ENCODE results near the gene SUFU.

SUFU gene

GRCh38 chr10:102632394-102633111 is 128.8 kb downstream of the SUFU start:
- no peak for DNase-seq (ENCODE audit: extremely low spot score)
- POLR2A ChIA-PET = interaction anchor here (1.1 to 1.3 kb wide), 2 partner anchors 10 to 11 kb away, joined by 4 to 7 read pairs; no protein-coding TSS in a partner anchor

GRCh38 chr10:102633287-102633686 is 129.5 kb downstream of the SUFU start:
- POLR2A ChIA-PET = no interaction called here
- no peak for DNase-seq (ENCODE audit: extremely low spot score)
- CTCF ChIA-PET = no interaction called here

More at GRCh38 chr10:102632394-102633111, 128.8 kb downstream of the SUFU start:
- CTCF ChIA-PET = no interaction called here
- no peak for TF ChIP-seq PKNOX1 (IDR thresholded peaks at IDR 0.05)
- TF ChIP-seq FOXK2 (IDR thresholded peaks at IDR 0.05) = no peak

GRCh38 chr10:102633848-102634247 is 130.1 kb downstream of the SUFU start:
- no peak for DNase-seq (ENCODE audit: extremely low spot score)
- ChIA-PET POLR2A (no interaction called here), CTCF (no interaction called here)
- TF ChIP-seq NFRKB (IDR thresholded peaks at IDR 0.05) = no peak
- no peak for TF ChIP-seq LEF1 (IDR thresholded peaks at IDR 0.05; ENCODE audit: borderline replicate concordance)
- TF ChIP-seq SUZ12 (IDR thresholded peaks at IDR 0.05) = no peak
- no peak for TF ChIP-seq CTBP1 (IDR thresholded peaks at IDR 0.05; ENCODE audit: borderline replicate concordance)
- no peak for TF ChIP-seq ELF4 (IDR thresholded peaks at IDR 0.05)
- no peak for TF ChIP-seq L3MBTL2 (conservative IDR thresholded peaks at IDR 0.05)
- no peak for TF ChIP-seq TARDBP (IDR thresholded peaks at IDR 0.05)
- no peak for TF ChIP-seq FOXM1 (IDR thresholded peaks at IDR 0.05; ENCODE audit: borderline replicate concordance)
- no peak for TF ChIP-seq ARNT (IDR thresholded peaks at IDR 0.05)
- TF ChIP-seq FOXA1 (IDR thresholded peaks at IDR 0.05) = no peak
- TF ChIP-seq FOXK2 (IDR thresholded peaks at IDR 0.05) = no peak
- TF ChIP-seq BHLHE40 (IDR thresholded peaks at IDR 0.05; ENCODE audit: borderline replicate concordance) = no peak
- TF ChIP-seq PKNOX1 (IDR thresholded peaks at IDR 0.05) = no peak
- no peak for TF ChIP-seq ZNF384 (IDR thresholded peaks at IDR 0.05)
- no peak for TF ChIP-seq SP1 (IDR thresholded peaks at IDR 0.05)
- no peak for TF ChIP-seq HDGF (IDR thresholded peaks at IDR 0.05; ENCODE audit: borderline replicate concordance)

More at GRCh38 chr10:102633287-102633686, 129.5 kb downstream of the SUFU start:
- TF ChIP-seq FOXK2 (IDR thresholded peaks at IDR 0.05) (no peak), ELF4 (IDR thresholded peaks at IDR 0.05) (no peak), HDGF (IDR thresholded peaks at IDR 0.05; ENCODE audit: borderline replicate concordance) (no peak), ARNT (IDR thresholded peaks at IDR 0.05) (no peak), L3MBTL2 (conservative IDR thresholded peaks at IDR 0.05) (no peak), CTBP1 (IDR thresholded peaks at IDR 0.05; ENCODE audit: borderline replicate concordance) (no peak), NFRKB (IDR thresholded peaks at IDR 0.05) (no peak), ZNF384 (IDR thresholded peaks at IDR 0.05) (no peak), TARDBP (IDR thresholded peaks at IDR 0.05) (no peak)

GRCh38 chr10:102634686-102635085 is 130.9 kb downstream of the SUFU start:
- DNase-seq (ENCODE audit: extremely low spot score) = no peak
- CTCF ChIA-PET = no interaction called here
- no peak for TF ChIP-seq FOXA1 (IDR thresholded peaks at IDR 0.05)
- no peak for TF ChIP-seq BHLHE40 (IDR thresholded peaks at IDR 0.05; ENCODE audit: borderline replicate concordance)
- no peak for TF ChIP-seq ARNT (IDR thresholded peaks at IDR 0.05)
- no peak for TF ChIP-seq CTBP1 (IDR thresholded peaks at IDR 0.05; ENCODE audit: borderline replicate concordance)
- TF ChIP-seq FOXM1 (IDR thresholded peaks at IDR 0.05; ENCODE audit: borderline replicate concordance) = no peak
- no peak for TF ChIP-seq L3MBTL2 (conservative IDR thresholded peaks at IDR 0.05)
- no peak for TF ChIP-seq PKNOX1 (IDR thresholded peaks at IDR 0.05)
- TF ChIP-seq FOXK2 (IDR thresholded peaks at IDR 0.05) = no peak
- TF ChIP-seq HDGF (IDR thresholded peaks at IDR 0.05; ENCODE audit: borderline replicate concordance) = no peak
- TF ChIP-seq SP1 (IDR thresholded peaks at IDR 0.05) = no peak
- TF ChIP-seq SUZ12 (IDR thresholded peaks at IDR 0.05) = no peak
- no peak for TF ChIP-seq LEF1 (IDR thresholded peaks at IDR 0.05; ENCODE audit: borderline replicate concordance)
- no peak for TF ChIP-seq ELF4 (IDR thresholded peaks at IDR 0.05)
- no peak for TF ChIP-seq ZNF384 (IDR thresholded peaks at IDR 0.05)
- no peak for TF ChIP-seq TARDBP (IDR thresholded peaks at IDR 0.05)
- TF ChIP-seq NFRKB (IDR thresholded peaks at IDR 0.05) = no peak
- POLR2A ChIA-PET = no interaction called here

GRCh38 chr10:102635377-102635776 is 131.6 kb downstream of the SUFU start:
- TF ChIP-seq TARDBP (IDR thresholded peaks at IDR 0.05) (no peak), SUZ12 (IDR thresholded peaks at IDR 0.05) (no peak), FOXK2 (IDR thresholded peaks at IDR 0.05) (no peak), FOXM1 (IDR thresholded peaks at IDR 0.05; ENCODE audit: borderline replicate concordance) (no peak)
- DNase-seq (ENCODE audit: extremely low spot score) = no peak
- CTCF ChIA-PET = no interaction called here
- POLR2A ChIA-PET = interaction anchor here (0.9 kb wide), 1 partner anchor 10 kb away, joined by 5 read pairs; the partner anchor contains the start of gene TRIM8

GRCh38 chr10:102639537-102639936 is 135.8 kb downstream of the SUFU start:
- ChIA-PET CTCF (no interaction called here), POLR2A (no interaction called here)
- DNase-seq (ENCODE audit: extremely low spot score) = no peak
- TF ChIP-seq ELF4 (IDR thresholded peaks at IDR 0.05) (no peak), HDGF (IDR thresholded peaks at IDR 0.05; ENCODE audit: borderline replicate concordance) (no peak), FOXA1 (IDR thresholded peaks at IDR 0.05) (no peak), SUZ12 (IDR thresholded peaks at IDR 0.05) (no peak), CTBP1 (IDR thresholded peaks at IDR 0.05; ENCODE audit: borderline replicate concordance) (no peak), NFRKB (IDR thresholded peaks at IDR 0.05) (no peak), L3MBTL2 (conservative IDR thresholded peaks at IDR 0.05) (no peak), PKNOX1 (IDR thresholded peaks at IDR 0.05) (no peak), ZNF384 (IDR thresholded peaks at IDR 0.05) (no peak)
